Fibroblast of the aortic adventitia (primary cell): ENCODE results near the gene ABHD17A. TPM values are rescaled to one million over a fixed set of nuclear protein-coding genes. Genes with fewer than 3 reads are reported as not detected.

Experiments used
- DNase-seq: peaks from one replicate; pipeline ENCODE4 v3.0.0-alpha.2; 2010; ENCODE audit warnings: low read depth
- H3K4me3 ChIP-seq: 2 replicates; pipeline ENCODE4 v1.5.1; 2011; ENCODE audit warnings: low read depth, mild to moderate bottlenecking, control low read depth, low read length, moderate library complexity
- total RNA-seq: library from RNA; depleted of rRNA; stranded (reverse); fragments of >200 nt; gene quantifications from 2 replicates; pipeline ENCODE4 v1.2.3, GENCODE V29; 2012; ENCODE audit warnings: low replicate concordance
- TF ChIP-seq, protein P1 (sequence below): IDR thresholded peaks from 2 replicates; pipeline ENCODE4 v1.5.1; 2011; ENCODE audit warnings: mild to moderate bottlenecking, low read length, control low read depth, inconsistent platforms; ENCODE audit not compliant: insufficient read depth

The ABHD17A gene
- total RNA-seq, 1 donor = 48.0 TPM

DNA sequence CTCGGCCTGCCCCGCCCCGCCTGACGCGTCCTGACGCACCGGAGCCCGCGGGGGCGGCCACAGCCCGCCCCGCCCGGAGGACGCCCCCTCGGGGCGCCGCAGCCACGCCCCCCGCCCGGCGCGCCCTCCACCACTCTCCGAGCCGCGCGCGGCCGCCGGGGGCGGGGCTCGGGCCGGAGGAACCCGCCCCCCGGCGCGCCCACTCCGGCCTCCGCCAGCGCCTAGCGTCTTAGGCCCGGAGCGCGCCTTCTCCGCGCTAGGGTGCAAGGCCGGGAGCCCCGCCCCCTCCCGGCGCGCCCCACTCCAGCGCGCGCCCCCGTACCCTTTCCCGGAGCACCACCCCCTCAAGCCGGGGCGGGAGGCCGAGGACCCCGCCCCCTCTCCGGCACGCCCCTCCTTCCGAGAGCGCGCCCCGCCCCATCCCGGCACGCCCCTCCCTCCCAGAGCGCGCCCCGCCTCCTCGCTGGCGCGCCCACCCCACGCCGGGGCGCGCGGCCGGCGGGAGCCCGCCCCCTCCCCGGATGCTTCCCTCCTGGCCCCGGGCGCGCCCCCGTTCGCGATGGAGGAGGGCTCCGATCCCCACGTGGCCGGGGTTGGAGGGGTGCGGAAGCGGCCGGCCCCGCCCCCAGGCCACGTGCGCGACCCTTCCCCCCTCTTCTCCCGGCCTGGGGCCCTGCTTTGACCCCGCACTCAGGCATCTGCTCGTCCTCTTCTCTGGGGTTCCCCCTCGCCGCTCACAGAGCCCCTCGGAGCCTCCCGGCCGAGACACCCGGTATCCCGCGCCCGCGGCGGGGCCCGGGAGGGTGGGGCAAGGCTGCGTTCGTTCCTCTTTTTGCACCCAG, 21.4 kb downstream of the ABHD17A start:
- H3K4me3 ChIP-seq = peak overlapping the region; percentile 74
- DNase-seq = peak; percentile 91
- TF ChIP-seq, protein P1, sequence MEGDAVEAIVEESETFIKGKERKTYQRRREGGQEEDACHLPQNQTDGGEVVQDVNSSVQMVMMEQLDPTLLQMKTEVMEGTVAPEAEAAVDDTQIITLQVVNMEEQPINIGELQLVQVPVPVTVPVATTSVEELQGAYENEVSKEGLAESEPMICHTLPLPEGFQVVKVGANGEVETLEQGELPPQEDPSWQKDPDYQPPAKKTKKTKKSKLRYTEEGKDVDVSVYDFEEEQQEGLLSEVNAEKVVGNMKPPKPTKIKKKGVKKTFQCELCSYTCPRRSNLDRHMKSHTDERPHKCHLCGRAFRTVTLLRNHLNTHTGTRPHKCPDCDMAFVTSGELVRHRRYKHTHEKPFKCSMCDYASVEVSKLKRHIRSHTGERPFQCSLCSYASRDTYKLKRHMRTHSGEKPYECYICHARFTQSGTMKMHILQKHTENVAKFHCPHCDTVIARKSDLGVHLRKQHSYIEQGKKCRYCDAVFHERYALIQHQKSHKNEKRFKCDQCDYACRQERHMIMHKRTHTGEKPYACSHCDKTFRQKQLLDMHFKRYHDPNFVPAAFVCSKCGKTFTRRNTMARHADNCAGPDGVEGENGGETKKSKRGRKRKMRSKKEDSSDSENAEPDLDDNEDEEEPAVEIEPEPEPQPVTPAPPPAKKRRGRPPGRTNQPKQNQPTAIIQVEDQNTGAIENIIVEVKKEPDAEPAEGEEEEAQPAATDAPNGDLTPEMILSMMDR = no peak

DNA sequence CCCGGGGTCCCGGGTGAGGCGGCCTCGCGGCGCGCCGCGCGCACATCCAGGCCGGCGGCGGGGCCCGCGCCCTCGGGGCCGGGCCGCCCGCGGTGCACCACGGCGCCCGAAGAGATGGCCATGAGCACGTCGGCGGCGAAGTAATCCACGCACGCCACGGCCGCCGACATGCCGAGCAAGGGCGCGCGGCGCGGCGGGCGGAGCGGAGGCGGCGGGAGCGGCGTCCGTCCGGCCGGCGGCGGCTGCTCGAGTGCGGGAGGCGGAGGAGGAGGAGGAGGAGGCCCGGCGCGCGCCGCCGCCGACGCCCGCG, 22.0 kb downstream of the ABHD17A start, which contains the start of gene KLF16:
Gene KLF16 (minus strand): TSS at position 252 of the 310 bp plus-strand sequence. CDS start 82 bp downstream, at position 170.
- TF ChIP-seq, protein P1 = no peak
- no peak for DNase-seq
- peak within 1 kb of the TSS; percentile 90 for H3K4me3 ChIP-seq

- H3K4me3 ChIP-seq = peak overlapping the region; percentile 90
- DNase-seq = no peak
Observed at GRCh38 chr19:1862424-1863327, 22.6 kb downstream of the ABHD17A start.

GRCh38 chr19:1862068-1862423, 23.2 kb downstream of the ABHD17A start:
- TF ChIP-seq, protein P1 = no peak
- DNase-seq = no peak
- H3K4me3 ChIP-seq = peak overlapping the region; percentile 90

More at GRCh38 chr19:1862424-1863327, 22.6 kb downstream of the ABHD17A start:
- TF ChIP-seq, protein P1 = no peak

DNA sequence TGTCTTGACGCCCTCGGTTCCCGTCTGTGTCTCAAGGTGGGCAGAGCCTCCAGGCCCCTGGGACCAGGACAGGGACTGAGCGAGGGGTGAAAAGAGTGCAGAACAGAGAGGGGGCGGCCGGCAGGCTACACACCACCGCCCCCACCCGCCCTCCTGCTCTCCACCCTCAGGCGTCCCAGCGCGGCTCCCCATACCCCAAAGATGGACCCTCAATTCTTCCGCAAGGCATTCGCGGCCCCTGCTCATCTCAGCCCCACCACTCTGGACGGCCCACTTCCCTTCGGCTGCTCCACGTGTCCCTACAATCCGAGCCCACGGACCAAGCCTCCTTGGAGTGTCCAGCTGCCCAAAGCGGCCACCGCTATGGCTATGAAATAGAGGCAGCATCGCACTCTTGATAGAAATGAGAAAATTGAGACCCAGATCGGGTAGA, 23.7 kb downstream of the ABHD17A start:
- H3K4me3 ChIP-seq = peak overlapping the region; percentile 90
- TF ChIP-seq, protein P1 = no peak

GRCh38 chr19:1860821-1861598, 24.3 kb downstream of the ABHD17A start:
- TF ChIP-seq, protein P1 = no peak
- DNase-seq = no peak
- peak overlapping the region; percentile 90 for H3K4me3 ChIP-seq

More for the DNA sequence above, 23.7 kb downstream of the ABHD17A start:
- DNase-seq = no peak
